ENCODE measurements around the gene RBCK1.
"Not testable (repeated sequence)": the region's sequence is repeated elsewhere in the genome, so short reads cannot be mapped to it uniquely, and the experiment has no call there.

Gene RBCK1

DNA sequence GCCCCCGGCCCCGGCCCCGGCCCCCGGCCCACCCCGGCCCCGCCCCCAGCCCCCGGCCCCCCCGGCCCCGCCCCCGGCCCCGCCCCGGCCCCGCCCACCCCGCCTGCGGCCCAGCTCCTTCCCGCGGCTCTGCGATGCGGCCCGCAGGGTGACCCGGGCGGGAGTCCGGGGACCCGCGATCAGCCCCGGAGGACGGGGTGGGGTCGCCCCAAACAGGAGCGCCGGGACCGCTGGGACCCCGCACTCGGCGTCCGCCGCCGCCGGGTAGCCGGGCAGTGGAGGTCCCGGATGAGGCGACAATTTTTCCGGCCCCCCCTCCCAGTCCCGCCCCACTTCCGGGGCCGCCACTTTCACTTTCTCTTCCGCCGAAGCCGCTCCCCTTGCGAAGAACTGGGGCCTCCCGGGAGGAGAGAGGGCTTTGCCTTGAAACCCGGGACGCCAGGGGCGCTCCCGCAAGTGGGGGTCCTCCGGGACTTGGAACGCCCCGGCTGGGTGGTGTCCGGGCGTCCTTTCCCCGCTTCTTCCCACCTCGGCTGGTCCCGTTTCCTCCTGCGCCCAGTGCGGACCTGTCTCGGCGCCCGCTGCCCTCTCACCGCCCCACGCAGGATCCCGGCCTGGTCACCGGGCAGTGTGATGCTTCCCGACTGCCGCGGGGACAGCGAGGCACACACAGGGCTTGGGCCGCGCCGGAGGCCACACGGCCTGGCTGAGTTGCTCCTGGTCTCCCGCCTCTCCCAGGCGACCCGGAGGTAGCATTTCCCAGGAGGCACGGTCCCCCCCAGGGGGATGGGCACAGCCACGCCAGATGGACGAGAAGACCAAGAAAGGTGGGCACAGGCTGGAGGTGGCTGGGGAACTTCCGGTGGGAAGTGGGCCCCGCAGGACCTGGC lies at the start of gene RBCK1:
RBCK1 (plus strand) TSS at position 347 of the 890 bp plus-strand sequence; CDS start at position 806, 459 bp downstream.
- DNase-seq, result peak; percentile 89

DNA sequence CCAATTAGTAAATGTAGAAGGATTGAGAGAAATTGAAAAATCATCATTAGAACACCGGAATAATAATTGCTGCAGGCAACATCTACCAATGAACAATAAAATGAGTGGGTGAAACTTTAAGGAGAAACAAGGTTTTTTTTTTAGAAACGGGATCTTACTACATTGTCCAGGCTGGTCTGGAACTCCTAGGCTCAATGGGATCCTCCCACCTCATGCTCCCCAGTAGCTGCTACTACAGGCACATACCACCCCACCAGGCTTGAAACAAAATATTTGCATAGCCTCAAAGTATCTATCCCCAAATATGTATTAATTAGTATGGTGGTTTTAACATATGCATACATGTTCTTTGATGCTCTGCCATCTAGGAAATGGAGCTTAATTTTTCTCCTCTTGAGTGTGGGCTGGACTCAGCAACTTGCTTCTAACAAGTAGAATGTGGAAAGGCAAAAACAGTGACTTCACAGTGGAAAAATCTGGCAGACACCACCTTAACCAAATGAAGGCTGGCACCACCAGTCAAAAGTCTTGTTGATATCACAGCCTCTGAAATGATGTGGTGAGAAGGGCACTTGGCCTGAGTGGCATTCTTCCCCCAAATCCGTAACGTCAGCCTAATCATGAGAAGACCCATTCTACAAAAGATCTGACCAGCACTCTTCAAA lies 49.1 kb upstream of the RBCK1 start:
- DNase-seq, result no peak

GRCh38 chr20:361561-361960 lies 46.5 kb upstream of the RBCK1 start:
- no peak for DNase-seq

GRCh38 chr20:362271-363254 lies 45.5 kb upstream of the RBCK1 start:
- no peak for DNase-seq

GRCh38 chr20:363319-364078 lies 44.6 kb upstream of the RBCK1 start:
- DNase-seq, result no peak

DNA sequence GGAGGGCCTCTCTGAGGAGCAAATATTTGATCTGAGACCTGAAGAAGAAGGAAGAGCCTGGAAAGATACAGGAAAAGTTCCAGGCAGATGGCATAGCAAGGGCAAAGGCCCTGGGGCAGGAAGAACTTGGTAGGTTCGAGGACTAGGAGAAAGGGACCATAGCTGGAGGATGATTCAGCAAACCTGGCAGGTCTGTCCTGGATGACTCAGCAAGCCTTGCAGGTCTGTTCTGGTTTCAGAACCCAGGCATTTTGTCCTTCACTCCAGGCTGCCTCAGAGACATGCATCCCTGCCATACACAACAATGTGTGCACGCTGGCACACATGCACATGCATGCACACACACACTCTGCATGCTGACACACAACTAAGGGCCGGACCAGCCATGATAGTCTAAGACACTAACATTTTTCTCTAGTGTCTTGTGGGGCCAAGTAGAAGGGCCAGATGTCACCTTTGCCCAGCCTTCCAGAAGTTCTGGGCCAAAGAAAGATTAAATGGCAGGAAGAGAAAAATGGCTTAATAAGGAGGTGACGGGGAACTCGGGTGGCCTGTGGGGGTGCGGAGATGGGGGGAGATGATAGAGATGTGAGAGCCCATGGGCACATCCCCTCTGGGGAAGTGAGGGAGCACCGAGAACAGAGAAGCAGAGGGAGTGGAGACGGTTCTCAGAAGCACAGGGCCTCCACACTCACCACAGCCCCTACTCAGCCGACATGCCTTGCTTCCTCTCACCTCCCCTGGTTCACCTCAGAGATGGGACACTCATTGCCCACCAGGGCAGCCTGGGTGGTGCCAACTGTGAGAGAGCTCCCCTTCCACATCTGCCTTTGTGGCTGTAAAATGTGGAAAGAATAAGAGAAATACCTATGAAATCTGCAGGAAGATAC lies 42.9 kb upstream of the RBCK1 start:
- no peak for DNase-seq

DNA sequence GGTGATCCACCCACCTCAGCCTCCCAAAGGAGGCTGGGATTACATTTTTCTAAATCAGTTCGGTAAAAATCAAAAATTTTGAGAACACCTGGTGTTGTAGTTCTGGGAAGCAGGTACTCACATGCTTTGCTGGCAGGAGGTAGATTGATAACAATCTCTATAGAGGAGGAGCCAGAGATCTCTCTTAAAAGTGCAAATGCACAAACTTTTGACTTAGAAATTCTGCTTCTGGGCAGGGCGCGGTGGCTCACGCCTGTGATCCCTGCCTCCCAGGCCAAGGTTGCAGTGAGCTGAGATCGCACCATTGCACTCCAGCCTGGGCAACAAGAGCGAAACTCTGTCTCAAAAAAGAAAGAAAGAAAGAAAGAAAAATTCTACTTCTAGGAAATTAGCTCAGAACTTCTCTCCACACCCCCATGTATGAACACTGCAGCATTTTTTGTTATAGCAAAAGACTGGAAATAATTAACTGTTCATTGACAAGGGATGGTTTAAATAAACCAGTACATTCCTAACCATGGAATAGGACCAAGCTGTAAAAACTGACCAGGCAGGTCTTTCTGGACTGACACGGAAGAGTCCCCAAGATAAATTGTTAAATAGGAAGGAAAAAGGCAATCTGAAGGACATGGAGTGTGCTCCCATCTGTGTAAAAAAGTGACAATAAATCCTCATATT lies 41.9 kb upstream of the RBCK1 start:
- DNase-seq, result no peak

GRCh38 chr20:366719-367485 lies 41.2 kb upstream of the RBCK1 start:
- no peak for DNase-seq

DNA sequence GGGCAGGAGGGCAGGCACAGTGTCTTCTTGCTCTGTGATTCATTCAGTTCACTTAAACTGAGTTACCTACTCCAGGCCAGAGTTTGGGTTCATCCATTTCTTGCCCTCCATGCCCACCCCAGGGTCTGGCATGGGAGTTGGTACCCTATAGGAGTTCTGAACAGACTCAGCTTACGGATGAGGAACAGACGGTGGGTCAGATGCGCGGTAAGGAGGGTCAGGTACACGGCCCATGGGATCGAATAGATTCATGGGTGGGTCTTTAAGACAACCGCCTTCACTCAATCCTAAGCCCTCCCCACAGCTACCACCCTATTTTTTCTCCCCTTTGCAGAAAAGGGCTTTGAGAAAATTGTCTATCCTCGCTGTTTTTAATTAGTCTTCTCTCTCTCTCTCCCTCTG lies 40.6 kb upstream of the RBCK1 start:
- no peak for DNase-seq

- DNase-seq, result no peak
Measured at GRCh38 chr20:368915-369314, 39.2 kb upstream of the RBCK1 start.

- no peak for DNase-seq
Measured at GRCh38 chr20:370151-370600, 37.9 kb upstream of the RBCK1 start.

GRCh38 chr20:370977-371754 lies 36.9 kb upstream of the RBCK1 start:
- DNase-seq, result no peak

DNA sequence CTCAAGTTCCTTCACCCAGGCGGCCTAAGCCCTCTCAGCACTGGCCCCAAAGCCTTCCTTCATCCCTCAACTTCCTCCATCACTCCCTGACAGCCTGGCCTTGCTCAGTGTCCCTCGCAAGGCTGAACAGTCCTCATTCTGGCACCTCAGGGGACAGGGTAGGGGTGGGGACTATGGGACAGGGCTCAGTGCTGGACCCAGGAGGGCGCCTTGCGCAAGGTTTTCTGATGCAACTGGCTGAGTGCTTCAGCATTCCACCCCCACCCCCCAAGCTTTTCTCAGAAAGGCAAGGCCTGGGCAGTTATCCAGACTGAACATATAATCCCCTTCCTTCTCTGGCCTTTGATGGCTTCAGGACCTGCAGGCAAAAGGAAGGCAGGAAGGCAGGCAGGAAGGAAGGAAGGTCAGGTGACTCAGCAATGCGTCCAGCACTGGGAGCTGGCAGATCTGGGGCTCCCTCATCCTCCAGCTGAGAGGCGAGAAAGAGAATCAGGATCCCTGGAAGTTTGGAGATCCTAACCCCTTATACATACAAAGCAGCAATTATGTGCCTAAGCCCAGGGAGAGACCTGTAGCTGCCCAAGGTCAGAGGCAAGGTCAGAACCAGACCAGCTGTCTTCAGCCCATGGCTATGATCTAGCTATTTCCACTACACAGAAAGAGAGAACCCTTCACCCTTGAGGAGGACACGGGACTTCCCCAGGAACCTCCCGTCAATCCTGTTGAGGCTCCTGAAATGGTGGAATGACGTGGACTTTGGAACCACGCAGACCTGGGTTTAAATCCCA lies 36.1 kb upstream of the RBCK1 start:
- DNase-seq, result no peak

DNA sequence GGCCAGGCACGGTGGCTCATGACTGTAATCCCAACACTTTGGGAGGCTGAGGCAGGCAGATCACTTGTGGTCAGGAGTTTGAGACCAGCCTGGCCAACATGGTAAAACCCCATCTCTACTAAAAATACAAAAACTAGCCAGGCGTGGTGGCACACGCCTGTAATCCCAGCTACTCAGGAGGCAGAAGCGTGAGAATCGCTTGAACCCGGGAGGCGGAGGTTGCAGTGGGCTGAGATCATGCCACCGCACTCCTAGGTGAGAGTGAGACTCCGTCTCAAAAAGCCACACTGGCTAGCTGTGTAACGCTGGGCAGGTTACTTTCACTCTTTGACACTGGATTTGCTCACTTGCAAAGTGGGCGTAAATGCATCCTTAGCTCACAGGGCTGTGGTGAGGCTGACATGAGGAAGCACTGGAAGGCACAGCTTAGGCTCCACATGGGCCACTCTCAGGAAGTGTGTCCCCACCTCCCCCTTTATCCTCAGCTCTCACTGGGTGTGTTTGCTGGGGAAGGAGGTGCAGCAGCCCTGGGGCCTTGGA lies 35.5 kb upstream of the RBCK1 start:
- not testable (repeated sequence) for DNase-seq

DNA sequence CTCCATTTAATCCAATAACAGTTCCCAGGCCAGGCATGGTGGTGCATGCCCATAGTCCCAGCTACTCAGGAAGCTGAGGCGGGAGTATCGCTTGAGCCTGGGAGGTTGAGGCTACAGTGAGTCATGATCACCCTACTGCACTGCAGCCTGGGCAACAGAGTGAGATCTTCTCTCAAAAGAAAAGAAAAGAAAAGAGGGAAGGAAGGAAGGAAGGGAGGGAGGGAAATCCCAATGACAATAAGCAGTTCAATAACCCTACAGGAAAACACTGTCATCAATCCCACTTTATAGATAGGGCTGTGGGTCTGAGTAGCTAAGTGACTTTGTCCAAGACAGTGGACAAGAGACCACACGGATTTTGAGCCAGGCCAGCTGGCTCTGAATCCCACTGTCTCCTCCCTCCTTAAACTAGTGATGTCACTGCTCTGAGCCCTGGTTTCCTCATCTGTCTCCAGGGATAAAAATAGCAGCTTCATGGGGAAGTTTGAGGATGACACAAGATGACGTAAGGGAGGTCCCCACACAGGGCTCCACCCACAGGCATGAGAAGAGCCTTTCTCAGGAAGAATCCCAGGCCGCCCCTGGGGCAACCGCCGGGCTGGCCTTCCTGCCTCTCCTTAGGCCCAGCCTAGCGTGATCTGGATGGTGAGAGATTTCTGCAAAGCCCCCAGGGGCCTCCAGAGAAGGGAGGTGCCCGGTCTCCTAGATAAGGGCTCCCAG lies 34.8 kb upstream of the RBCK1 start:
- DNase-seq, result no peak

GRCh38 chr20:375265-375889 lies 32.7 kb upstream of the RBCK1 start:
- no peak for DNase-seq

DNA sequence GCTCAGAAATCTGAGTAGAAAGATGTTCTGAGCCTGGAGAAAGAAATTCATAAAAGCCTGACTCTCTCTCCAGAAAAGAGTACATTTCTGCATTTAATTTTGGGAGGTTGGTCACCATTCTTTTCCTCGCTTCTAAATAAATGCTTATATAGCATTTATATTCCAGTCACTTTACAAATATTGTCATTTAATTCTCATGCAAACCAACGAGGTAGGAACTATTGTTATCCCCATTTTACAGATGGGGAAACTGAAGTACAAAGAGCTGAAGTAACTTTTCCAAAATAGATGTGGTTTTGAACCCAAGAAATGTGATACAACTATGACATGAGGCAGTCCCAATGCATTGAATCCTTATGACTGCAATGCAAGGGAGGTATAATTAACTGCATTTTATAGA lies 32.0 kb upstream of the RBCK1 start:
- DNase-seq, result no peak

Data from activated effector memory CD4-positive, alpha-beta T cell treated with Interleukin-2 at 50 U/mL for 16 hours (primary cell).